GM12878 (cell line): ENCODE measurements around the gene VMAC. TPM values are rescaled to one million over a fixed set of nuclear protein-coding genes. Genes with fewer than 3 reads are reported as not detected.

ENCODE experiments used
- ATAC-seq: fragments of 200-7000 bp; cut with Tn5 transposase; 3 replicates; pipeline ENCODE4 v1.9.1; 2020; ENCODE audit warnings: mild to moderate bottlenecking, moderate library complexity
- BruUV-seq: library from RNA; stranded (reverse); fragments of 400-500 nt; replicated peaks from 2 replicates; lab custom pipeline; 2021; lab: Mats Ljungman, UMichigan
- CTCF ChIA-PET: fragments of 300-600 bp; sonication (Branson Sonifier 250); formaldehyde crosslinking; extraction: SDS; loops from one replicate; lab custom pipeline; 2021; ENCODE audit warnings: inconsistent platforms; lab: Yijun Ruan, JAX
- POLR2A ChIA-PET: fragments of 350-600 bp; formaldehyde crosslinking; extraction: SDS; loops from one replicate; lab custom pipeline; 2021; ENCODE audit warnings: inconsistent platforms; lab: Charles Lee
- RAD21 ChIA-PET: fragments of 300-600 bp; sonication (Branson Sonifier 250); formaldehyde crosslinking; loops from one replicate; lab custom pipeline; 2023; ENCODE audit warnings: antibody characterized with exemption; ENCODE audit not compliant: unreplicated experiment; lab: Charles Lee
- SMC1A ChIA-PET: fragments of 300-600 bp; sonication (Branson Sonifier 250); formaldehyde crosslinking; loops from one replicate; lab custom pipeline; 2023; ENCODE audit not compliant: unreplicated experiment, uncharacterized antibody; lab: Charles Lee
- DNase-seq: peaks from one replicate; pipeline ENCODE4 v3.0.0-alpha.2; 2011; ENCODE audit warnings: low read depth, low spot score
- FAIRE-seq: peaks from 3 replicates; lab custom pipeline; 2011; peaks lifted over from hg19 to GRCh38; lab: Jason Lieb, UNC
- H2AFZ ChIP-seq: 2 replicates; pipeline ENCODE4 v1.6.0; 2011; ENCODE audit warnings: low read depth, low read length, control low read depth; ENCODE audit not compliant: control insufficient read depth
- H3K27ac ChIP-seq: 2 replicates; pipeline ENCODE4 v1.5.1; 2011; ENCODE audit warnings: control low read depth; ENCODE audit not compliant: control insufficient read depth, insufficient read depth
- H3K27me3 ChIP-seq, 2 experiments: replicated peaks in 1 of 2; 2 replicates each; pipeline versions ENCODE4 v1.6.0 to v1.6.1; 2011; ENCODE audit warnings: low read length in 1 of 2; ENCODE audit not compliant: control insufficient read depth in 2 of 2, insufficient read depth in 2 of 2
- H3K36me3 ChIP-seq, 2 experiments: 2 replicates each; pipeline ENCODE4 v1.5.1; 2011; ENCODE audit warnings: low read length in 1 of 2; ENCODE audit not compliant: control insufficient read depth in 2 of 2, insufficient read depth in 2 of 2
- H3K4me1 ChIP-seq: 2 replicates; pipeline ENCODE4 v1.6.1; 2011; ENCODE audit warnings: mild to moderate bottlenecking, low read length, moderate library complexity, mixed read lengths; ENCODE audit not compliant: control insufficient read depth, insufficient read depth
- H3K4me2 ChIP-seq: 2 replicates; pipeline ENCODE4 v1.6.0; 2011; ENCODE audit warnings: control low read depth; ENCODE audit not compliant: control insufficient read depth, insufficient read depth
- H3K4me3 ChIP-seq: fragments of 200-600 bp; sonication (generic); 2 replicates; pipeline ENCODE4 v1.5.1; 2016
- H3K79me2 ChIP-seq: 2 replicates; pipeline ENCODE4 v1.6.0; 2011; ENCODE audit warnings: low read length; ENCODE audit not compliant: control insufficient read depth, insufficient read depth
- H3K9ac ChIP-seq: 2 replicates; pipeline ENCODE4 v1.8.0; 2011; ENCODE audit warnings: low read length, control low read depth, mixed read lengths; ENCODE audit not compliant: control insufficient read depth, insufficient read depth
- H3K9me3 ChIP-seq: replicated peaks from 3 replicates; pipeline ENCODE4 v1.5.1; 2011; ENCODE audit warnings: mild to moderate bottlenecking, low read length; ENCODE audit not compliant: control insufficient read depth, insufficient read depth
- H4K20me1 ChIP-seq: 2 replicates; pipeline ENCODE4 v1.6.0; 2011; ENCODE audit not compliant: control insufficient read depth, insufficient read depth
- BMI1 ChIP-seq: fragments of 450-650 bp; IDR thresholded peaks from 2 replicates; pipeline ENCODE4 v1.6.1; 2016; ENCODE audit warnings: mild to moderate bottlenecking, moderate library complexity, borderline replicate concordance
- EED ChIP-seq: sonication (generic); IDR thresholded peaks from 2 replicates; pipeline ENCODE4 v1.6.1; 2016; ENCODE audit warnings: antibody characterized with exemption, low read depth
- GATAD2B ChIP-seq: fragments of 450-650 bp; conservative IDR thresholded peaks from 2 replicates; pipeline ENCODE4 v1.6.1; 2017; ENCODE audit warnings: low read depth, mild to moderate bottlenecking, moderate library complexity
- SMAD5 ChIP-seq: IDR thresholded peaks from 2 replicates; pipeline ENCODE4 v1.6.1; 2016; ENCODE audit warnings: antibody characterized with exemption, low read depth
- WRNIP1 ChIP-seq: IDR thresholded peaks from 2 replicates; pipeline ENCODE4 v1.6.1; 2011; ENCODE audit warnings: low read depth, low read length, improper control_type of control experiment, borderline replicate concordance
- YBX1 ChIP-seq: fragments of 450-650 bp; IDR thresholded peaks from 2 replicates; pipeline ENCODE4 v1.6.1; 2016; ENCODE audit warnings: antibody characterized with exemption
- ZZZ3 ChIP-seq: IDR thresholded peaks from 2 replicates; pipeline ENCODE4 v1.6.1; 2011; ENCODE audit warnings: low read depth; ENCODE audit not compliant: control insufficient read depth, insufficient read length
- WGBS: methylation state at CpG from one replicate; pipeline ENCODE4 v1.1.6; 2016; ENCODE audit warnings: low lambda C conversion rate; ENCODE audit not compliant: insufficient replicate concordance, insufficient coverage; ENCODE audit errors: missing lambda C conversion rate; 5-methylcytosine and 5-hydroxymethylcytosine counted together
- in situ Hi-C: fragments of 300-500 bp; cut with MboI; formaldehyde crosslinking; loops from 9 replicates; pipeline ENCODE4 v1.14.3; 2018; ENCODE audit warnings: mixed read lengths
- intact Hi-C: fragments of 100-400 bp; cut with micrococcal nuclease; formaldehyde crosslinking; loops from one replicate; pipeline ENCODE4 v1.14.2; 2022; ENCODE audit not compliant: unreplicated experiment
- polyA plus RNA-seq, 11 experiments: library from polyadenylated mRNA; depleted of rRNA in 4 of 11; unstranded in 6 of 11; stranded (reverse) in 5 of 11; fragments of >200 nt; fragmentation: Nextera tagmentation in 4 of 11; fragmentation: Illumina TruSeq in 1 of 11; extraction: Ambion mirVana in 4 of 11; extraction: Trizol in 1 of 11; gene quantifications; 1 replicate in 1 of 11; 2 replicates in 10 of 11; pipeline versions ENCODE4 v1.2.1 to v1.2.3, GENCODE V29; 2011 to 2016; ENCODE audit warnings: inconsistent platforms in 2 of 11, missing spikeins in 2 of 11, low read depth in 1 of 11
- total RNA-seq, 4 experiments: library from RNA; depleted of rRNA in 3 of 4; stranded (reverse); fragments of >200 nt in 3 of 4; fragmentation: Illumina TruSeq in 1 of 4; extraction: Trizol in 1 of 4; gene quantifications; 2 replicates each; pipeline versions ENCODE4 v1.2.1 to v1.2.3, GENCODE V29; 2013 to 2021
- TF ChIP-seq, protein P1 (sequence below): fragments of 450-650 bp; IDR thresholded peaks from 2 replicates; pipeline ENCODE4 v1.6.1; 2016; ENCODE audit warnings: mild to moderate bottlenecking
- TF ChIP-seq, protein P2 (sequence below): IDR thresholded peaks from 2 replicates; pipeline ENCODE4 v1.6.1; 2012; ENCODE audit warnings: low read depth, low read length, improper control_type of control experiment

The VMAC gene
- total and polyA plus RNA-seq, 10 of the 15 experiments (the other 5 are each of a cell fraction or from before 2014, with no cell fraction given): 0.18 to 6.8 (median 1.8) TPM

DNA sequence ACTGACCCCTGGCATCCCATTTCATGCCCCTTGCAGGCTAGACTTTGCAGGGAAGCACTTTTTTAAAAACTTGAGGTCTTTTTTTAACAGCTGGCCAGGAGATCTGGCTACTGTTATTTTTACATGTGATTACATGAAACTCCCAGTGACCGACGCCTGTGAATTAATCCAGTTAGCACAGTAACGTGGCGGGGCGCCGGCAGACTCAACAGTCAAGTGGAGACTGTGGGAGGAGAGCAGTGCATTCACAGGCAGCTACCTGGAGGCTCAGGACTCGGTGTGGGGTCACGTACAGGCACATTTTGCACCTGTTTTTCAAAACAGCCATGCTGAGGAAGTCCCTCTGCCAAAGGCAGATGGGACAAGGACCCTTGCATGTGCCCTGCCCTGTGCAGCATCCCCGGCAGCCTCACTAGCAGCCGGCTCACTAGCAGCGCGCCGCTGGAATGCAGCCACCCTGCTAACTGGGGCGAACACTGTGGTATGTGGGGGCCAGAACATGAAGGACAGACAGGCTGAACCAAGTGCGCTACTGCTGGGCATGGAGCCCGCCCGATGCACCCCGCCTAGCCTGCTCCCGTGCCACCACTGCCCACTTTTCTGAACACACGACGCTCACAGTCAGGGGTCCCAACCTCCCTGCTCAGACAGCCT lies 28.1 kb downstream of the VMAC start:
- no peak for FAIRE-seq
- TF ChIP-seq BMI1 (no peak), GATAD2B (no peak), YBX1 (no peak), WRNIP1 (no peak), SMAD5 (no peak), ZZZ3 (no peak), EED (no peak)
- TF ChIP-seq, protein P1, sequence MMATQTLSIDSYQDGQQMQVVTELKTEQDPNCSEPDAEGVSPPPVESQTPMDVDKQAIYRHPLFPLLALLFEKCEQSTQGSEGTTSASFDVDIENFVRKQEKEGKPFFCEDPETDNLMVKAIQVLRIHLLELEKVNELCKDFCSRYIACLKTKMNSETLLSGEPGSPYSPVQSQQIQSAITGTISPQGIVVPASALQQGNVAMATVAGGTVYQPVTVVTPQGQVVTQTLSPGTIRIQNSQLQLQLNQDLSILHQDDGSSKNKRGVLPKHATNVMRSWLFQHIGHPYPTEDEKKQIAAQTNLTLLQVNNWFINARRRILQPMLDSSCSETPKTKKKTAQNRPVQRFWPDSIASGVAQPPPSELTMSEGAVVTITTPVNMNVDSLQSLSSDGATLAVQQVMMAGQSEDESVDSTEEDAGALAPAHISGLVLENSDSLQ: no peak
- TF ChIP-seq, protein P2, sequence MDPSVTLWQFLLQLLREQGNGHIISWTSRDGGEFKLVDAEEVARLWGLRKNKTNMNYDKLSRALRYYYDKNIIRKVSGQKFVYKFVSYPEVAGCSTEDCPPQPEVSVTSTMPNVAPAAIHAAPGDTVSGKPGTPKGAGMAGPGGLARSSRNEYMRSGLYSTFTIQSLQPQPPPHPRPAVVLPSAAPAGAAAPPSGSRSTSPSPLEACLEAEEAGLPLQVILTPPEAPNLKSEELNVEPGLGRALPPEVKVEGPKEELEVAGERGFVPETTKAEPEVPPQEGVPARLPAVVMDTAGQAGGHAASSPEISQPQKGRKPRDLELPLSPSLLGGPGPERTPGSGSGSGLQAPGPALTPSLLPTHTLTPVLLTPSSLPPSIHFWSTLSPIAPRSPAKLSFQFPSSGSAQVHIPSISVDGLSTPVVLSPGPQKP: no peak
- DNase-seq: no peak
- ChIA-PET RAD21 (no interaction called here), SMC1A (no interaction called here), CTCF (no interaction called here), POLR2A (no interaction called here)
- H3K9me3 ChIP-seq: no peaks in the 10 kb centered on the region
- H3K4me2 ChIP-seq: no peak overlapping the region
- H3K27me3 ChIP-seq: no peaks in the 10 kb centered on the region
- H2AFZ ChIP-seq: no peak overlapping the region
- 99% methylated on average over 21 of the region's 21 CpGs for WGBS
- no peak overlapping the region for H3K27ac ChIP-seq
- no peaks in the 10 kb centered on the region for H4K20me1 ChIP-seq
- in situ Hi-C loops (no loop called here), intact Hi-C loops (no loop called here)
- no peaks in the 10 kb centered on the region for H3K79me2 ChIP-seq
- BruUV-seq: no TSS peak
- H3K4me1 ChIP-seq: peaks cover 8% of the 10 kb centered on the region
- no peak overlapping the region for H3K4me3 ChIP-seq
- ATAC-seq: no peak
- H3K9ac ChIP-seq: no peak overlapping the region
- H3K36me3 ChIP-seq: peaks cover 18 to 39% of the 10 kb centered on the region in 2 experiments; a peak in 3 of 4 replicates
